Gastrocnemius medialis (tissue), 4 donors: Measurements from ENCODE around the gene GALK2.

Experiments used
- POLR2A ChIP-seq, 2 donors: fragments of 450-650 bp; IDR thresholded peaks; one replicate each; pipeline ENCODE4 v1.6.1; 2017; ENCODE audit warnings: antibody characterized with exemption in 2 of 2, mild to moderate bottlenecking in 2 of 2, moderate library complexity in 2 of 2
- TF ChIP-seq, protein P1 (sequence below), 5 experiments: fragments of 450-650 bp in 3 of 5; fragments of 200-600 bp in 2 of 5; sonication (generic) in 2 of 5; IDR thresholded peaks in 4 of 5; conservative IDR thresholded peaks in 1 of 5; 1 replicate in 4 of 5; 2 replicates in 1 of 5; pipeline ENCODE4 v1.5.1; 2016 to 2019; ENCODE audit warnings: antibody characterized with exemption in 5 of 5, mild to moderate bottlenecking in 3 of 5, moderate library complexity in 3 of 5

- no peak for TF ChIP-seq POLR2A (IDR thresholded peaks at IDR 0.05)
- TF ChIP-seq, protein P1, sequence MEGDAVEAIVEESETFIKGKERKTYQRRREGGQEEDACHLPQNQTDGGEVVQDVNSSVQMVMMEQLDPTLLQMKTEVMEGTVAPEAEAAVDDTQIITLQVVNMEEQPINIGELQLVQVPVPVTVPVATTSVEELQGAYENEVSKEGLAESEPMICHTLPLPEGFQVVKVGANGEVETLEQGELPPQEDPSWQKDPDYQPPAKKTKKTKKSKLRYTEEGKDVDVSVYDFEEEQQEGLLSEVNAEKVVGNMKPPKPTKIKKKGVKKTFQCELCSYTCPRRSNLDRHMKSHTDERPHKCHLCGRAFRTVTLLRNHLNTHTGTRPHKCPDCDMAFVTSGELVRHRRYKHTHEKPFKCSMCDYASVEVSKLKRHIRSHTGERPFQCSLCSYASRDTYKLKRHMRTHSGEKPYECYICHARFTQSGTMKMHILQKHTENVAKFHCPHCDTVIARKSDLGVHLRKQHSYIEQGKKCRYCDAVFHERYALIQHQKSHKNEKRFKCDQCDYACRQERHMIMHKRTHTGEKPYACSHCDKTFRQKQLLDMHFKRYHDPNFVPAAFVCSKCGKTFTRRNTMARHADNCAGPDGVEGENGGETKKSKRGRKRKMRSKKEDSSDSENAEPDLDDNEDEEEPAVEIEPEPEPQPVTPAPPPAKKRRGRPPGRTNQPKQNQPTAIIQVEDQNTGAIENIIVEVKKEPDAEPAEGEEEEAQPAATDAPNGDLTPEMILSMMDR (IDR thresholded peaks at IDR 0.05 in 4 of 5, conservative IDR thresholded peaks at IDR 0.05 in 1 of 5) = no peak
Measured at GRCh38 chr15:49282366-49282765, 112.3 kb downstream of the GALK2 start.
